GM21381 (cell line): Measurements from ENCODE around the gene NEXMIF.
"Not testable (repeated sequence)": the region's sequence is repeated elsewhere in the genome, so short reads cannot be mapped to it uniquely, and the experiment has no call there.

Experiments used
- ATAC-seq: cut with Tn5 transposase; IDR thresholded peaks from one replicate; pipeline ENCODE4 v1.9.1; 2021; ENCODE audit warnings: mild to moderate bottlenecking, moderate library complexity; ENCODE audit not compliant: unreplicated experiment

Gene NEXMIF

GRCh38 chrX:74797338-74797887 lies 127.8 kb downstream of the NEXMIF start:
- ATAC-seq = no peak

GRCh38 chrX:74788545-74789086 lies 136.6 kb downstream of the NEXMIF start:
- no peak for ATAC-seq

GRCh38 chrX:74784629-74785028 lies 140.6 kb downstream of the NEXMIF start:
- ATAC-seq = no peak

- peak; percentile 56 for ATAC-seq
These were observed 143.7 kb downstream of the NEXMIF start for GRCh38 chrX:74781507-74782034.

- no peak for ATAC-seq
These were observed 146.1 kb downstream of the NEXMIF start for GRCh38 chrX:74779175-74779574.

GRCh38 chrX:74774988-74775387 lies 150.3 kb downstream of the NEXMIF start:
- ATAC-seq = no peak

GRCh38 chrX:74736450-74736849 lies 188.8 kb downstream of the NEXMIF start:
- no peak for ATAC-seq

- no peak for ATAC-seq
These were observed 220.0 kb downstream of the NEXMIF start for GRCh38 chrX:74705269-74705668.

- not testable (repeated sequence) for ATAC-seq
These were observed 223.9 kb downstream of the NEXMIF start for GRCh38 chrX:74701343-74701742.

GRCh38 chrX:74684466-74684865 lies 240.8 kb downstream of the NEXMIF start:
- no peak for ATAC-seq
